Transverse colon (tissue), 4 donors: Measurements from ENCODE around the gene SLC5A9.

Source experiments
- EP300 ChIP-seq: sonication (generic); formaldehyde crosslinking; IDR thresholded peaks from one replicate; pipeline ENCODE4 v1.6.1; 2017; ENCODE audit warnings: antibody characterized with exemption, low read depth
- POLR2AphosphoS5 ChIP-seq, 3 donors: sonication (generic); formaldehyde crosslinking; IDR thresholded peaks; one replicate each; pipeline ENCODE4 v1.6.1; 2016; ENCODE audit warnings: antibody characterized with exemption in 3 of 3
- TF ChIP-seq, protein P1 (sequence below), 5 experiments: fragments of 200-600 bp in 3 of 5; fragments of 450-650 bp in 2 of 5; sonication (generic) in 3 of 5; IDR thresholded peaks; 1 replicate in 2 of 5; 2 replicates in 3 of 5; pipeline ENCODE4 v1.5.1; 2016 to 2017; ENCODE audit warnings: antibody characterized with exemption in 5 of 5, inconsistent platforms in 3 of 5, mild to moderate bottlenecking in 2 of 5, moderate library complexity in 1 of 5

DNA sequence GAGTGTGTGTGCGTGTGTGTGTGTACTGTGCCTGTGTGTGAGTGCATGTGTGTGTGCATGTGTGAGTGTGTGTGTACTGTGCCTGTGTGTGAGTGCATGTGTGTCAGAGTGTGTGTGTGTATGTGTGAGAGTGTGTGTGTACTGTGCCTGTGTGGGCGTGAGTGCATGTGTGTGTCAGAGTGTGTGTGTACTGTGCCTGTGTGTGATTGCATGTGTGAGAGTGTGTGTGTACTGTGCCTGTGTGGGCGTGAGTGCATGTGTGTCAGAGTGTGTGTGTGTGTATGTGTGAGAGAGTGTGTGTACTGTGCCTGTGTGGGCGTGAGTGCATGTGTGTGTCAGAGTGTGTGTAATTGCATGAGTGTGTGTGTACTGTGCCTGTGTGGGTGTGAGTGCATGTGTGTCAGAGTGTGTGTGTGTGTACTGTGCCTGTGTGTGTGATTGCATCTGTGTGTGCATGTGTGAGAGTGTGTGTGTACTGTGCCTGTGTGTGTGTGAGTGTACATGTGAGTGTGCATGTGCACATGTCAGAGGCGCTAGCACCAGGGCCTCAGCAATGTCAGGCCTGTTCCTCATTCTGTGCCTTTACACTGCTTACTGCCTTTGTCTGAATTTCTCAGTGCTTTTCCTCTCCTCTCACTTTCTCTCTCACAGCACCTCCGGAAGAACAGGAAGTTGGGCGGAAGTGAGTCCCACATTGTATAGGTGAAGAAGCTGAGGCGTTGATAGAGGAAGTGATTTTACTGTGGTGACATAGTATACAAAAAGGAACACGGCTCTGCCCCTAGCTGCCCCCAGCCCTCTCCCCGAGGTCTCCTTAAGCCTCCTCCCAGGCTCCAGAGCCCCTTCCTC, 4.9 kb downstream of the SLC5A9 start:
- TF ChIP-seq, protein P1, sequence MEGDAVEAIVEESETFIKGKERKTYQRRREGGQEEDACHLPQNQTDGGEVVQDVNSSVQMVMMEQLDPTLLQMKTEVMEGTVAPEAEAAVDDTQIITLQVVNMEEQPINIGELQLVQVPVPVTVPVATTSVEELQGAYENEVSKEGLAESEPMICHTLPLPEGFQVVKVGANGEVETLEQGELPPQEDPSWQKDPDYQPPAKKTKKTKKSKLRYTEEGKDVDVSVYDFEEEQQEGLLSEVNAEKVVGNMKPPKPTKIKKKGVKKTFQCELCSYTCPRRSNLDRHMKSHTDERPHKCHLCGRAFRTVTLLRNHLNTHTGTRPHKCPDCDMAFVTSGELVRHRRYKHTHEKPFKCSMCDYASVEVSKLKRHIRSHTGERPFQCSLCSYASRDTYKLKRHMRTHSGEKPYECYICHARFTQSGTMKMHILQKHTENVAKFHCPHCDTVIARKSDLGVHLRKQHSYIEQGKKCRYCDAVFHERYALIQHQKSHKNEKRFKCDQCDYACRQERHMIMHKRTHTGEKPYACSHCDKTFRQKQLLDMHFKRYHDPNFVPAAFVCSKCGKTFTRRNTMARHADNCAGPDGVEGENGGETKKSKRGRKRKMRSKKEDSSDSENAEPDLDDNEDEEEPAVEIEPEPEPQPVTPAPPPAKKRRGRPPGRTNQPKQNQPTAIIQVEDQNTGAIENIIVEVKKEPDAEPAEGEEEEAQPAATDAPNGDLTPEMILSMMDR (IDR thresholded peaks at IDR 0.05): no peak
- TF ChIP-seq POLR2AphosphoS5 (IDR thresholded peaks at IDR 0.05): no peak
- no peak for TF ChIP-seq EP300
